ENCODE results near the gene C19orf81. TPM values are rescaled to one million over a fixed set of nuclear protein-coding genes. Genes with fewer than 3 reads are reported as not detected.

Gene C19orf81
- total and polyA plus RNA-seq, 2 of the 4 experiments (the other 2 are of a cell fraction): 0.31 TPM; not detected in 1

DNA sequence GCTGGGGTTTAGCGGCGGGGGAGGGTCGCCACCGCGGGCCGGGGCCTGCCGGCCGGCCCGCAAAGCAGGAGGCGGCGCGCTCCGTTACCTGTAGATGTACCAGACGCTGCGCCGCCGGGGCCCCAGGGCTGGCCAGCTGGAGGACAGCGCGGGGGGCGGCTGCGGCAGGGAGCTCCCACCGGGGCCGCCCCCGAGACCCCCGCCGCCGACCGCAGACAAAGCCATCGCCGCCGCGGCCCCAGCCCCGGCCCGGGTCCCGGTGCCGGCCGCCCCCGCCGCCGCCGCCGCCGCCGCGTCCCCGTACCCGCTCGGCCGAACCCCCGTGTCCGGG, 45.5 kb downstream of the C19orf81 start:
- H3K27ac ChIP-seq (ENCODE audit: insufficient read depth, low read length): no peak overlapping the region
- dilution Hi-C loops (cut with HindIII; ENCODE audit: low sequenced_read_pairs, unreplicated experiment) (no loop called here), intact Hi-C loops (cut with micrococcal nuclease) (no loop called here), in situ Hi-C loops (cut with MboI; ENCODE audit: low sequenced_read_pairs) (no loop called here)
- H3K4me1 ChIP-seq (ENCODE audit: control insufficient read depth, insufficient read depth, low read length): no peaks in the 10 kb centered on the region; the same call in 1 of the 2 replicates
- H2AFZ ChIP-seq (replicated peaks; ENCODE audit: low read length, poor library complexity): no peak overlapping the region
- no peak overlapping the region for H2BK15ac ChIP-seq (ENCODE audit: low read depth, low read length)
- ATAC-seq (ENCODE audit: low read depth) (peak; percentile 18), DNase-seq (no peak)
- no peak overlapping the region for H3K18ac ChIP-seq (ENCODE audit: low read depth, low read length)
- ChIA-PET CTCF (no interaction called here), POLR2A (ENCODE audit: unreplicated experiment) (no interaction called here)
- no peak overlapping the region for H3K23ac ChIP-seq (ENCODE audit: low read depth, low read length)
- no peak overlapping the region for H3K4me3 ChIP-seq (ENCODE audit: insufficient read depth, low read depth, low read length)
- no peak overlapping the region for H4K8ac ChIP-seq (ENCODE audit: low read depth in 2 of 2, low read length in 2 of 2)
- TF ChIP-seq MAFK (IDR thresholded peaks at IDR 0.05; ENCODE audit: low read depth, low read length): no peak
- TF ChIP-seq RCOR1 (IDR thresholded peaks at IDR 0.05; ENCODE audit: insufficient replicate concordance, low read length): no peak
- TF ChIP-seq, protein P1, sequence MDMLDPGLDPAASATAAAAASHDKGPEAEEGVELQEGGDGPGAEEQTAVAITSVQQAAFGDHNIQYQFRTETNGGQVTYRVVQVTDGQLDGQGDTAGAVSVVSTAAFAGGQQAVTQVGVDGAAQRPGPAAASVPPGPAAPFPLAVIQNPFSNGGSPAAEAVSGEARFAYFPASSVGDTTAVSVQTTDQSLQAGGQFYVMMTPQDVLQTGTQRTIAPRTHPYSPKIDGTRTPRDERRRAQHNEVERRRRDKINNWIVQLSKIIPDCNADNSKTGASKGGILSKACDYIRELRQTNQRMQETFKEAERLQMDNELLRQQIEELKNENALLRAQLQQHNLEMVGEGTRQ (IDR thresholded peaks at IDR 0.05; ENCODE audit: low read depth, low read length): no peak
- TF ChIP-seq, protein P2, sequence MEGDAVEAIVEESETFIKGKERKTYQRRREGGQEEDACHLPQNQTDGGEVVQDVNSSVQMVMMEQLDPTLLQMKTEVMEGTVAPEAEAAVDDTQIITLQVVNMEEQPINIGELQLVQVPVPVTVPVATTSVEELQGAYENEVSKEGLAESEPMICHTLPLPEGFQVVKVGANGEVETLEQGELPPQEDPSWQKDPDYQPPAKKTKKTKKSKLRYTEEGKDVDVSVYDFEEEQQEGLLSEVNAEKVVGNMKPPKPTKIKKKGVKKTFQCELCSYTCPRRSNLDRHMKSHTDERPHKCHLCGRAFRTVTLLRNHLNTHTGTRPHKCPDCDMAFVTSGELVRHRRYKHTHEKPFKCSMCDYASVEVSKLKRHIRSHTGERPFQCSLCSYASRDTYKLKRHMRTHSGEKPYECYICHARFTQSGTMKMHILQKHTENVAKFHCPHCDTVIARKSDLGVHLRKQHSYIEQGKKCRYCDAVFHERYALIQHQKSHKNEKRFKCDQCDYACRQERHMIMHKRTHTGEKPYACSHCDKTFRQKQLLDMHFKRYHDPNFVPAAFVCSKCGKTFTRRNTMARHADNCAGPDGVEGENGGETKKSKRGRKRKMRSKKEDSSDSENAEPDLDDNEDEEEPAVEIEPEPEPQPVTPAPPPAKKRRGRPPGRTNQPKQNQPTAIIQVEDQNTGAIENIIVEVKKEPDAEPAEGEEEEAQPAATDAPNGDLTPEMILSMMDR (conservative IDR thresholded peaks at IDR 0.05; ENCODE audit: low read depth, low read length): no peak
- no peak for TF ChIP-seq RAD21 (IDR thresholded peaks at IDR 0.05; ENCODE audit: low read length)
- TF ChIP-seq NFE2L2 (IDR thresholded peaks at IDR 0.05; ENCODE audit: low read depth, low read length): no peak
- no peak for TF ChIP-seq MAZ (IDR thresholded peaks at IDR 0.05; ENCODE audit: borderline replicate concordance, low read depth, low read length)
- TF ChIP-seq FOS (IDR thresholded peaks at IDR 0.05; ENCODE audit: low read depth, low read length): no peak
- TF ChIP-seq SMC3 (IDR thresholded peaks at IDR 0.05; ENCODE audit: low read depth, low read length): no peak
- no peak for TF ChIP-seq RFX5 (IDR thresholded peaks at IDR 0.05; ENCODE audit: low read depth, low read length)
- TF ChIP-seq, protein P3, sequence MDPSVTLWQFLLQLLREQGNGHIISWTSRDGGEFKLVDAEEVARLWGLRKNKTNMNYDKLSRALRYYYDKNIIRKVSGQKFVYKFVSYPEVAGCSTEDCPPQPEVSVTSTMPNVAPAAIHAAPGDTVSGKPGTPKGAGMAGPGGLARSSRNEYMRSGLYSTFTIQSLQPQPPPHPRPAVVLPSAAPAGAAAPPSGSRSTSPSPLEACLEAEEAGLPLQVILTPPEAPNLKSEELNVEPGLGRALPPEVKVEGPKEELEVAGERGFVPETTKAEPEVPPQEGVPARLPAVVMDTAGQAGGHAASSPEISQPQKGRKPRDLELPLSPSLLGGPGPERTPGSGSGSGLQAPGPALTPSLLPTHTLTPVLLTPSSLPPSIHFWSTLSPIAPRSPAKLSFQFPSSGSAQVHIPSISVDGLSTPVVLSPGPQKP (IDR thresholded peaks at IDR 0.05; ENCODE audit: borderline replicate concordance, low read depth, low read length): no peak
- no peak for TF ChIP-seq MXI1 (IDR thresholded peaks at IDR 0.05; ENCODE audit: borderline replicate concordance, low read depth, low read length)
- no peak overlapping the region for H2BK120ac ChIP-seq (ENCODE audit: low read depth, low read length)
- H3K36me3 ChIP-seq (ENCODE audit: control insufficient read depth, insufficient read depth, low read length): no peaks in the 10 kb centered on the region
- H4K5ac ChIP-seq (ENCODE audit: low read depth, low read length): no peak overlapping the region
- no peaks in the 10 kb centered on the region for H3K79me1 ChIP-seq (ENCODE audit: low read depth in 1 of 2, low read length in 2 of 2)
- no peak overlapping the region for H3K56ac ChIP-seq (ENCODE audit: extremely low read depth, insufficient read depth, low read length)
- BruUV-seq (replicated peaks): no TSS peak
- H3K9me3 ChIP-seq (ENCODE audit: control insufficient read depth, insufficient read depth, low read length): no peaks in the 10 kb centered on the region
- H2AK5ac ChIP-seq (ENCODE audit: low read depth, low read length): no peak overlapping the region
- H2AK9ac ChIP-seq (replicated peaks; ENCODE audit: low read depth, low read length, poor library complexity): no peak overlapping the region
- 0% methylated on average over 13 of the region's 51 CpGs; no CpG with 5 or more reads in 1 of the 2 experiments for WGBS, 2 experiments (ENCODE audit: extremely low coverage in 2 of 2, insufficient read length in 1 of 2)
- H3K14ac ChIP-seq (replicated peaks; ENCODE audit: low read depth, low read length): no peak overlapping the region
- H3K4me2 ChIP-seq (ENCODE audit: low read depth, low read length): no peak overlapping the region
- H4K20me1 ChIP-seq (ENCODE audit: insufficient read depth, low read length): no peaks in the 10 kb centered on the region; the same call in none of the 2 replicates
- H4K91ac ChIP-seq (ENCODE audit: insufficient read depth, low read depth, low read length): no peak overlapping the region
- H3K4ac ChIP-seq (ENCODE audit: low read depth, low read length): no peak overlapping the region
- H3K27me3 ChIP-seq (ENCODE audit: control insufficient read depth, insufficient read depth, low read length): peaks cover 36% of the 10 kb centered on the region
- peaks cover 3% of the 10 kb centered on the region; the same call in 1 of the 2 replicates for H3K9me1 ChIP-seq (ENCODE audit: insufficient read depth, low read length)
- no peak overlapping the region for H3K9ac ChIP-seq (ENCODE audit: low read depth, low read length)
- no peak overlapping the region for H2BK20ac ChIP-seq (ENCODE audit: low read depth, low read length)
- H2BK5ac ChIP-seq (ENCODE audit: low read depth, low read length, poor library complexity, severe bottlenecking): no peak overlapping the region
